Calu3 (cell line): Measurements from ENCODE around the gene CMYA5. TPM values are rescaled to one million over a fixed set of nuclear protein-coding genes. Genes with fewer than 3 reads are reported as not detected.

Experiments used
- BruUV-seq: library from RNA; stranded (reverse); fragments of 400-500 nt; replicated peaks from 2 replicates; lab custom pipeline; 2021; lab: Mats Ljungman, UMichigan
- CTCF ChIA-PET: fragments of 300-600 bp; sonication (Branson Sonifier 250); formaldehyde crosslinking; loops from one replicate; lab custom pipeline; 2022; ENCODE audit warnings: antibody characterized with exemption; lab: Charles Lee
- DNase-seq: peaks from one replicate; pipeline ENCODE4 v3.0.0; 2022
- H3K27ac Mint-ChIP-seq: one replicate; pipeline ENCODE4 v1.8.0; 2022; ENCODE audit warnings: mixed read lengths; ENCODE audit not compliant: unreplicated experiment
- H3K27me3 Mint-ChIP-seq: one replicate; pipeline ENCODE4 v1.8.0; 2022; ENCODE audit warnings: mixed read lengths; ENCODE audit not compliant: unreplicated experiment
- H3K36me3 Mint-ChIP-seq: one replicate; pipeline ENCODE4 v1.8.0; 2022; ENCODE audit warnings: mild to moderate bottlenecking, moderate library complexity, mixed read lengths; ENCODE audit not compliant: insufficient read depth, unreplicated experiment
- H3K4me1 Mint-ChIP-seq: one replicate; pipeline ENCODE4 v1.8.0; 2022; ENCODE audit warnings: mild to moderate bottlenecking, low read depth, mixed read lengths; ENCODE audit not compliant: unreplicated experiment
- H3K4me3 Mint-ChIP-seq: one replicate; pipeline ENCODE4 v1.8.0; 2022; ENCODE audit warnings: mild to moderate bottlenecking, low read depth, moderate library complexity, mixed read lengths; ENCODE audit not compliant: unreplicated experiment
- H3K9me3 Mint-ChIP-seq: one replicate; pipeline ENCODE4 v1.8.0; 2022; ENCODE audit warnings: low read depth, mixed read lengths; ENCODE audit not compliant: unreplicated experiment
- intact Hi-C: fragments of 100-400 bp; cut with micrococcal nuclease; formaldehyde crosslinking; loops from one replicate; pipeline ENCODE4 v1.10.0; 2022; ENCODE audit not compliant: unreplicated experiment
- total RNA-seq: library from RNA; stranded (reverse); gene quantifications from 2 replicates; pipeline ENCODE4 v1.2.3, GENCODE V29; 2022
- TF ChIP-seq, protein P1 (sequence below): fragments of 200-600 bp; IDR thresholded peaks from one replicate; pipeline ENCODE4 v1.8.0; 2022; ENCODE audit warnings: antibody characterized with exemption; ENCODE audit not compliant: unreplicated experiment

The CMYA5 gene
- total RNA-seq, 1 experiment from 2014 or later = 3.3 TPM

DNA sequence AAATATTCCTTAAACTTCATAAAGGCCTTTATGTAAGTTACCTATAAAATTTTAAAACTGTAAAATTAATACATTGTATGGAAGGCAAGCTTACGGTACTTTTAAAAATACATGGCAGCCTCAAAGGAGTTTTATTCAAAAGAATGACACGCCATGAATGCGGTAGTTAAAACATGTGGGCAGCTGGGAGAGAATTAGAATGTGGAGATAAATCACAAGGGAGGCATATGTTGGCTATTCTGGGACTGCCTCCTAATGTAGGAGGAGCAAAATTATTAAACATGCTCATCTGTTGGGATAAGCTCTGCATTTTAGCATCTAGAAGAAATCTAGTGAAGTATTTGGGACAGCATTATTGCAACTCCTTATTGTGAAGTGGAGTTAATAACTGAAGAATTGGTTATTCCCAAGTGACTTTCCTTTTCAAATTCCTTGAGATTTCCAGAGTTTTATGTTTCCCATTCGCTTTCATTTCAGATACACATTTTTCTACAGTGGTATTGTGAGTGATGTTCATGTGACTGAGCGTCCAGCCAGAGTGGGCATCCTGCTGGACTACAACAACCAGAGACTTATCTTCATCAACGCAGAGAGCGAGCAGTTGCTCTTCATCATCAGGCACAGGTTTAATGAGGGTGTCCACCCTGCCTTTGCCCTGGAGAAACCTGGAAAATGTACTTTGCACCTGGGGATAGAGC is 109.4 kb downstream of the CMYA5 start:
- no peak for DNase-seq

DNA sequence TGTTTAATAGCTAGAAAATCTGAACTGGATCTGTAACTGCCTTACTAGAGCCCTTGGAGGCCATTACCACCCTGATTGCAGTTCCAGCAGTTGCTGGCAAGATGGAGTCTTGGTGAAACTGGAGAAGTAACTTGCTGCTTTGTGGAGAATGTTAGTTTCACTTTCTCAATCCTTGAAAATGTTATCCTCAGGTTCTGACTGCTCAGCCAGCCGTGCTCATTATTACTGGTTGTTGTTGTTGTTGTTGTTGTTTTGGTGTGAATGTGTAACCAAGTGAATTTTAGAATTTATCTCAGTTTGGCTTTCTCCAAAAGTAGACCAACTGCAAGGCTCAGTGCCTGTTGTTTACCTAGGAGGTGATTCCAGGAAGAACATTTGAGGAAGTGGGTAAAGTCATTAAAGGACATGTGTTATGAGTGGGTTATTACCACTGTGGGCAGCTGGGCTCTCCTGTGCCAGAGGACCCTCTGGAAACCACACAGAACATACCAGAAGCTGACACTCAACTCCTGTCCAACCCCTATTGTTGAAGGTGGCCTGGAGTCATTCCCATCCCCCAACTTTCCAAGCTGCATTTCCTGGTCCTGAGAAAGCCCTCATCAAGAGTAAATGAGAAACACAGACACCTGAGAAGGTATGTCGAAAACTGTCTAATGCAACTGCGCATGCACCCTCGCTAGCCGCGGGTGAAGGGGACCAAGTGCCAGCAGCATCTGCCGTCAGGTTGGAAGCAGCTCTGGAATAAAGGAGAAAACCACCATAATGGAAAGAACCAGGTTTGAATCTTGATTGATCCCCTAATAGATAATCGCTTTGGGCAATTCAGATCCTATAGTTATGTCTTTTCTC is 111.6 kb downstream of the CMYA5 start:
- DNase-seq = no peak
- CTCF ChIA-PET = no interaction called here
- peaks cover 9% of the 10 kb centered on the region for H3K27me3 Mint-ChIP-seq
- no peaks in the 10 kb centered on the region for H3K4me1 Mint-ChIP-seq
- intact Hi-C loops = no loop called here
- no peaks in the 10 kb centered on the region for H3K9me3 Mint-ChIP-seq
- no peak overlapping the region for H3K27ac Mint-ChIP-seq
- no peak overlapping the region for H3K4me3 Mint-ChIP-seq
- TF ChIP-seq, protein P1, sequence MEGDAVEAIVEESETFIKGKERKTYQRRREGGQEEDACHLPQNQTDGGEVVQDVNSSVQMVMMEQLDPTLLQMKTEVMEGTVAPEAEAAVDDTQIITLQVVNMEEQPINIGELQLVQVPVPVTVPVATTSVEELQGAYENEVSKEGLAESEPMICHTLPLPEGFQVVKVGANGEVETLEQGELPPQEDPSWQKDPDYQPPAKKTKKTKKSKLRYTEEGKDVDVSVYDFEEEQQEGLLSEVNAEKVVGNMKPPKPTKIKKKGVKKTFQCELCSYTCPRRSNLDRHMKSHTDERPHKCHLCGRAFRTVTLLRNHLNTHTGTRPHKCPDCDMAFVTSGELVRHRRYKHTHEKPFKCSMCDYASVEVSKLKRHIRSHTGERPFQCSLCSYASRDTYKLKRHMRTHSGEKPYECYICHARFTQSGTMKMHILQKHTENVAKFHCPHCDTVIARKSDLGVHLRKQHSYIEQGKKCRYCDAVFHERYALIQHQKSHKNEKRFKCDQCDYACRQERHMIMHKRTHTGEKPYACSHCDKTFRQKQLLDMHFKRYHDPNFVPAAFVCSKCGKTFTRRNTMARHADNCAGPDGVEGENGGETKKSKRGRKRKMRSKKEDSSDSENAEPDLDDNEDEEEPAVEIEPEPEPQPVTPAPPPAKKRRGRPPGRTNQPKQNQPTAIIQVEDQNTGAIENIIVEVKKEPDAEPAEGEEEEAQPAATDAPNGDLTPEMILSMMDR = no peak
- no peaks in the 10 kb centered on the region for H3K36me3 Mint-ChIP-seq
- BruUV-seq = no TSS peak

More for the DNA sequence above, 109.4 kb downstream of the CMYA5 start:
- CTCF ChIA-PET = no interaction called here
- TF ChIP-seq, protein P1 = no peak
- Mint-ChIP-seq H3K4me3 (no peak overlapping the region), H3K4me1 (peaks cover 11% of the 10 kb centered on the region), H3K27me3 (peaks cover 9% of the 10 kb centered on the region), H3K27ac (no peak overlapping the region), H3K36me3 (no peaks in the 10 kb centered on the region), H3K9me3 (no peaks in the 10 kb centered on the region)
- intact Hi-C loops = no loop called here
- BruUV-seq = no TSS peak

DNA sequence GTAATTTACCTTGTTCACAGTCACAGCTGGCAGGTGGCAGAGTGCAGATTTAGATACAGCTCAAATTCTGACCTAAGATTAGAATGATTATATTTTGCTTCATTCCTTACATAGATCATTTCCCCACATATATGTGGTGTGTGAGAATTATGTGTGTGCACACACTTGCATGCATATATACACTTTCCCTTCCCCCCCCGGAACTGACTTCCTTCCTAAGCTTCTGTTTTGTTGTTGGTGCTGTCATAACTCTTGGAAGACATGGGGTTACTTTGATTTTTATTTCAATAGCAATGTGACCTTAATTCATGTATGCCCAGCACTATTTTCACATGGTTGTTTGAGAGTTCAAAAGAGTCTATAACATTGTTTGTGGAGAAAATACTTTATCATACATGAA is 112.8 kb downstream of the CMYA5 start:
- no TSS peak for BruUV-seq
- H3K9me3 Mint-ChIP-seq = no peaks in the 10 kb centered on the region
- H3K27ac Mint-ChIP-seq = no peak overlapping the region
- H3K4me3 Mint-ChIP-seq = no peak overlapping the region
- CTCF ChIA-PET = no interaction called here
- peaks cover 9% of the 10 kb centered on the region for H3K27me3 Mint-ChIP-seq
- H3K4me1 Mint-ChIP-seq = no peaks in the 10 kb centered on the region
- TF ChIP-seq, protein P1 = no peak
- intact Hi-C loops = no loop called here
- no peaks in the 10 kb centered on the region for H3K36me3 Mint-ChIP-seq
- DNase-seq = no peak

DNA sequence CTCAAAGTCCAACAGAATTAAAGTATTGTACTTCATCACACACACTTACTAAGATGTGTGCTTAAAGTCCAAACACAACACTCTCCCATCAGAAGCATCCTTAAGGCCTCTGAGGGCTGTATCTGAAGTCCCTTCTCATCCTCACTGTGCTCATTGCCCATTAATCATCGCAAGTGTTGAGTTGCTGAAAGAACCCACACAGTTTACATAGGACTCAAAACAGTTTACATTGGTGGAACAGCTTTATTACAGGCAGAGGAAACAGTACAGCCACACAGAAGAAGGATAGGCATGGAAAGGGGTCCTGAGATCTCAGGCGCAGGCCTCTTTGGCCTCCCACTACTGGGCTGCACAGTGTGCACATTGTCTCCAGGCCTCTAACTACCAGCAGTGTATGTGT is 113.4 kb downstream of the CMYA5 start:
- peaks cover 9% of the 10 kb centered on the region for H3K27me3 Mint-ChIP-seq

More for the DNA sequence above, 113.4 kb downstream of the CMYA5 start:
- CTCF ChIA-PET = no interaction called here
- TF ChIP-seq, protein P1 = no peak
- no peaks in the 10 kb centered on the region for H3K36me3 Mint-ChIP-seq
- intact Hi-C loops = no loop called here
- no peak overlapping the region for H3K4me3 Mint-ChIP-seq
- H3K27ac Mint-ChIP-seq = no peak overlapping the region
- no TSS peak for BruUV-seq
- no peaks in the 10 kb centered on the region for H3K4me1 Mint-ChIP-seq
- H3K9me3 Mint-ChIP-seq = no peaks in the 10 kb centered on the region
- DNase-seq = no peak
